HCT116 (cell line): ENCODE data around the gene TRIM31. TPM values are rescaled to one million over a fixed set of nuclear protein-coding genes. Genes with fewer than 3 reads are reported as not detected.

Experiments
- ATAC-seq: fragments of 200-7000 bp; cut with Tn5 transposase; 2 replicates; pipeline ENCODE4 v1.9.1; 2020; ENCODE audit warnings: mild to moderate bottlenecking, moderate library complexity
- BruUV-seq: library from RNA; stranded (reverse); fragments of 400-500 nt; replicated peaks from 2 replicates; lab custom pipeline; 2021; lab: Mats Ljungman, UMichigan
- CTCF ChIA-PET: fragments of 300-600 bp; sonication (Branson Sonifier 250); formaldehyde crosslinking; loops from one replicate; lab custom pipeline; 2021; ENCODE audit warnings: antibody characterized with exemption; lab: Charles Lee
- POLR2A ChIA-PET: fragments of 300-600, 350-600 bp; sonication (Branson Sonifier 250); formaldehyde crosslinking; loops from one replicate; lab custom pipeline; 2021; ENCODE audit warnings: antibody characterized with exemption; lab: Charles Lee
- RAD21 ChIA-PET, 2 experiments: fragments of 300-600 bp; sonication (Branson Sonifier 250); formaldehyde crosslinking; loops; one replicate each; lab custom pipeline; 2023; ENCODE audit warnings: low total read pairs in 2 of 2; ENCODE audit not compliant: uncharacterized antibody in 2 of 2, unreplicated experiment in 2 of 2, low non-redundant PET in 1 of 2; lab: Charles Lee
- DNase-seq: peaks from one replicate; pipeline ENCODE4 v3.0.0-alpha.2; 2010; ENCODE audit warnings: low read depth, low spot score
- H2AFZ ChIP-seq: fragments of 200-600 bp; shearing (Covaris generic), sonication (generic); 2 replicates; pipeline ENCODE4 v1.6.1; 2017; ENCODE audit warnings: low read depth, mixed run types, mixed read lengths, antibody characterized with exemption, low read length; ENCODE audit not compliant: poor library complexity, severe bottlenecking
- H3K27ac ChIP-seq: 2 replicates; pipeline ENCODE4 v1.5.1; 2012; ENCODE audit warnings: low read depth, low read length
- H3K27me3 ChIP-seq: fragments of 200-600 bp; sonication (generic); 2 replicates; pipeline ENCODE4 v1.6.1; 2016; ENCODE audit warnings: mixed run types, low read length, mixed read lengths; ENCODE audit not compliant: insufficient read depth
- H3K36me3 ChIP-seq, 2 experiments: fragments of 200-500 bp in 1 of 2; fragments of 200-600 bp in 1 of 2; sonication (Bioruptor generic) in 1 of 2; sonication (generic) in 1 of 2; 2 replicates each; pipeline versions ENCODE4 v1.5.1 to v1.6.1; 2014 to 2016; ENCODE audit warnings: low read length in 2 of 2, inconsistent platforms in 1 of 2, mixed read lengths in 1 of 2, mixed run types in 1 of 2; ENCODE audit not compliant: insufficient read depth in 2 of 2, control insufficient read depth in 1 of 2
- H3K4me1 ChIP-seq, 2 experiments: fragments of 200-600 bp in 1 of 2; sonication (generic) in 1 of 2; 2 replicates each; pipeline versions ENCODE4 v1.5.1 to v1.6.1; 2012 to 2017; ENCODE audit warnings: low read length in 2 of 2, inconsistent platforms in 1 of 2, mild to moderate bottlenecking in 1 of 2, mixed read lengths in 1 of 2, mixed run types in 1 of 2, moderate library complexity in 1 of 2; ENCODE audit not compliant: insufficient read depth in 2 of 2, control insufficient read depth in 1 of 2
- H3K4me2 ChIP-seq: fragments of 200-600 bp; sonication (generic); 2 replicates; pipeline ENCODE4 v1.6.1; 2017; ENCODE audit warnings: mixed run types, low read length, mixed read lengths
- H3K4me3 ChIP-seq, 2 experiments: fragments of 200-600 bp in 1 of 2; sonication (generic) in 1 of 2; replicated peaks in 1 of 2; 2 replicates each; pipeline ENCODE4 v1.5.1; 2011 to 2016; ENCODE audit warnings: low read length in 2 of 2, control low read depth in 1 of 2, low read depth in 1 of 2, mild to moderate bottlenecking in 1 of 2, mixed read lengths in 1 of 2, mixed run types in 1 of 2
- H3K79me2 ChIP-seq: fragments of 200-600 bp; sonication (generic); 2 replicates; pipeline ENCODE4 v1.6.1; 2017; ENCODE audit warnings: mild to moderate bottlenecking, mixed run types, low read length, moderate library complexity, mixed read lengths; ENCODE audit not compliant: insufficient read depth
- H3K9ac ChIP-seq: fragments of 200-600 bp; sonication (generic); 2 replicates; pipeline ENCODE4 v1.6.1; 2016; ENCODE audit warnings: low read length, mixed read lengths
- H3K9me2 ChIP-seq: fragments of 200-600 bp; sonication (generic), shearing (Covaris generic); 2 replicates; pipeline ENCODE4 v1.6.1; 2017; ENCODE audit warnings: mixed run types, mild to moderate bottlenecking, moderate library complexity; ENCODE audit not compliant: insufficient read depth
- H3K9me3 ChIP-seq, 2 experiments: fragments of 200-500 bp in 1 of 2; fragments of 200-600 bp in 1 of 2; sonication (Bioruptor generic) in 1 of 2; sonication (generic) in 1 of 2; 2 replicates each; pipeline ENCODE4 v1.6.1; 2014 to 2017; ENCODE audit warnings: low read length in 2 of 2, mixed read lengths in 2 of 2, inconsistent platforms in 1 of 2, low read depth in 1 of 2, mild to moderate bottlenecking in 1 of 2, mixed run types in 1 of 2, moderate library complexity in 1 of 2; ENCODE audit not compliant: control insufficient read depth in 1 of 2, insufficient read depth in 1 of 2
- H4K20me1 ChIP-seq: fragments of 200-600 bp; sonication (generic), shearing (Covaris generic); 2 replicates; pipeline ENCODE4 v1.6.1; 2017; ENCODE audit warnings: mixed run types, mild to moderate bottlenecking, moderate library complexity; ENCODE audit not compliant: insufficient read depth
- CBX3 ChIP-seq: IDR thresholded peaks from 2 replicates; pipeline ENCODE4 v1.6.1; 2012; ENCODE audit warnings: low read depth
- EGR1 ChIP-seq: IDR thresholded peaks from 2 replicates; pipeline ENCODE4 v1.6.1; 2012; ENCODE audit warnings: low read depth
- EZH2phosphoT487 ChIP-seq: fragments of 200-600 bp; IDR thresholded peaks from 2 replicates; pipeline ENCODE4 v1.6.1; 2018; ENCODE audit warnings: antibody characterized with exemption, borderline replicate concordance
- FOSL1 ChIP-seq: IDR thresholded peaks from 2 replicates; pipeline ENCODE4 v1.6.1; 2012; ENCODE audit warnings: low read depth
- JUND ChIP-seq: IDR thresholded peaks from 2 replicates; pipeline ENCODE4 v1.6.1; 2012
- RAD21 ChIP-seq: IDR thresholded peaks from 2 replicates; pipeline ENCODE4 v1.6.1; 2012; ENCODE audit warnings: low read depth, mild to moderate bottlenecking
- YY1 ChIP-seq: IDR thresholded peaks from 2 replicates; pipeline ENCODE4 v1.6.1; 2011; ENCODE audit warnings: low read length, low read depth, moderate library complexity, mild to moderate bottlenecking; ENCODE audit not compliant: insufficient replicate concordance; ENCODE audit errors: extremely low read depth
- intact Hi-C: fragments of 100-400 bp; cut with micrococcal nuclease; formaldehyde crosslinking; loops from 2 replicates; pipeline ENCODE4 v1.10.0; 2022
- total RNA-seq: library from RNA; stranded (reverse); gene quantifications from one replicate; pipeline ENCODE4 v1.2.1, GENCODE V29; 2021; ENCODE audit not compliant: unreplicated experiment
- TF ChIP-seq, protein P1 (sequence below): IDR thresholded peaks from 2 replicates; pipeline ENCODE4 v1.6.1; 2012; ENCODE audit warnings: low read depth
- TF ChIP-seq, protein P2 (sequence below): IDR thresholded peaks from 2 replicates; pipeline ENCODE4 v1.6.1; 2012

Gene TRIM31
- total RNA-seq, 1 experiment from 2014 or later, result not detected

DNA sequence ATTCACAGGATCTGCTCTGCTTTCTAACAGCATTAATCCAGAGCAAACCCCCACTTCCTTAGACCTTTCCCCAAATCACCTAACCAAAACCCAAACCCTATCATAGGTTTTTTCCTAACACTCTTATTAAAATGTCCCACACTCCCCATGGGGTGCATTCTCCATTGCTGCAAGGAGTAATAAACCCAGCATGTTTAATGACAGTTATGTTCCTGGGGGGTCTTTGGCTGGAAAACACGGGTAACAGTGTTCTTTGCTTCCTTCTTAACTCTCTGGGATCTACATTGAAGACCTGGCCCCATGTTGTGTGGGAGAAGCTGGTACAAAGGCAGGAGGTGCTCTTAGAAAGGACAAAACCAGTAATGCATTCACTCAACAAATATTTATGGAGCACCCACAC is 16.1 kb downstream of the TRIM31 start:
- TF ChIP-seq YY1, result no peak
- TF ChIP-seq, protein P1, sequence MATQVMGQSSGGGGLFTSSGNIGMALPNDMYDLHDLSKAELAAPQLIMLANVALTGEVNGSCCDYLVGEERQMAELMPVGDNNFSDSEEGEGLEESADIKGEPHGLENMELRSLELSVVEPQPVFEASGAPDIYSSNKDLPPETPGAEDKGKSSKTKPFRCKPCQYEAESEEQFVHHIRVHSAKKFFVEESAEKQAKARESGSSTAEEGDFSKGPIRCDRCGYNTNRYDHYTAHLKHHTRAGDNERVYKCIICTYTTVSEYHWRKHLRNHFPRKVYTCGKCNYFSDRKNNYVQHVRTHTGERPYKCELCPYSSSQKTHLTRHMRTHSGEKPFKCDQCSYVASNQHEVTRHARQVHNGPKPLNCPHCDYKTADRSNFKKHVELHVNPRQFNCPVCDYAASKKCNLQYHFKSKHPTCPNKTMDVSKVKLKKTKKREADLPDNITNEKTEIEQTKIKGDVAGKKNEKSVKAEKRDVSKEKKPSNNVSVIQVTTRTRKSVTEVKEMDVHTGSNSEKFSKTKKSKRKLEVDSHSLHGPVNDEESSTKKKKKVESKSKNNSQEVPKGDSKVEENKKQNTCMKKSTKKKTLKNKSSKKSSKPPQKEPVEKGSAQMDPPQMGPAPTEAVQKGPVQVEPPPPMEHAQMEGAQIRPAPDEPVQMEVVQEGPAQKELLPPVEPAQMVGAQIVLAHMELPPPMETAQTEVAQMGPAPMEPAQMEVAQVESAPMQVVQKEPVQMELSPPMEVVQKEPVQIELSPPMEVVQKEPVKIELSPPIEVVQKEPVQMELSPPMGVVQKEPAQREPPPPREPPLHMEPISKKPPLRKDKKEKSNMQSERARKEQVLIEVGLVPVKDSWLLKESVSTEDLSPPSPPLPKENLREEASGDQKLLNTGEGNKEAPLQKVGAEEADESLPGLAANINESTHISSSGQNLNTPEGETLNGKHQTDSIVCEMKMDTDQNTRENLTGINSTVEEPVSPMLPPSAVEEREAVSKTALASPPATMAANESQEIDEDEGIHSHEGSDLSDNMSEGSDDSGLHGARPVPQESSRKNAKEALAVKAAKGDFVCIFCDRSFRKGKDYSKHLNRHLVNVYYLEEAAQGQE, result no peak
- TF ChIP-seq CBX3, result no peak
- TF ChIP-seq FOSL1, result no peak
- no peak for TF ChIP-seq JUND
- TF ChIP-seq RAD21, result no peak
- TF ChIP-seq EZH2phosphoT487, result no peak
- TF ChIP-seq, protein P2, sequence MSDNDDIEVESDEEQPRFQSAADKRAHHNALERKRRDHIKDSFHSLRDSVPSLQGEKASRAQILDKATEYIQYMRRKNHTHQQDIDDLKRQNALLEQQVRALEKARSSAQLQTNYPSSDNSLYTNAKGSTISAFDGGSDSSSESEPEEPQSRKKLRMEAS, result no peak
- TF ChIP-seq EGR1, result no peak
- TF ChIP-seq, all 23 proteins: peak for 0
- Histone ChIP-seq H3K4me3 (no peak overlapping the region), H3K4me2 (no peak overlapping the region), H4K20me1 (no peaks in the 10 kb centered on the region), H3K27ac (no peak overlapping the region), H2AFZ (no peak overlapping the region), H3K9me2 (no peaks in the 10 kb centered on the region), H3K9me3 (no peaks in the 10 kb centered on the region), H3K27me3 (no peaks in the 10 kb centered on the region), H3K36me3 (no peaks in the 10 kb centered on the region), H3K4me1 (peaks cover 28 to 68% of the 10 kb centered on the region in 2 experiments), H3K9ac (no peak overlapping the region), H3K79me2 (no peaks in the 10 kb centered on the region)
- no TSS peak for BruUV-seq
- ChIA-PET RAD21 (no interaction called here), POLR2A (no interaction called here), CTCF (no interaction called here)
- ATAC-seq (no peak), DNase-seq (no peak)
- intact Hi-C loops, result no loop called here
